Measurements from ENCODE around the gene LUZP1. TPM values are rescaled to one million over a fixed set of nuclear protein-coding genes. Genes with fewer than 3 reads are reported as not detected.

LUZP1 gene
- total RNA-seq, 1 donor from 2014 or later, result 82.2 TPM

DNA sequence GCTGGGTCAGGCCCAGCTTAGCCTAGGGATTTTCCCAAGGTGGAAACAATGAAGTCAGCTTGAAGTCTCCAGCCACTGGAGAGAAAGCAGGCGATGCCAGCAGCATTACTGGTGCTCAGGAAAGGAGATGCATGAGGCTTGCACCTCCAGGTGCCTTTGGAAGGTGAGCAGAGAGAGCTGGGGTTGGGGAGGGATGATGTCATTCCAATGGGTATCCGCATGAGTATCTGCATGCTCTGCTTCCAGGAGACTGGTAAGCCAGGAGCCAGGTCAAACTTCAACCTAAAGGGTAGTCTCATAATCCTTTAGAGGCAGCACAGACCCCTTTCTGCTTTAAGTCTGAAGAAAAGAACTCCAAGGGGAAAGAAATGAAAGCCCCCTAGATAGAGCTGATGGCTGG is 80.6 kb downstream of the LUZP1 start:
- no peaks in the 10 kb centered on the region for H3K4me1 Mint-ChIP-seq (ENCODE audit: low read depth, unreplicated experiment)
- H3K4me1 ChIP-seq (ENCODE audit: insufficient read depth, low read length), result no peaks in the 10 kb centered on the region
- no peak overlapping the region for H3K9ac ChIP-seq (ENCODE audit: low read length)
- peaks cover 91% of the 10 kb centered on the region for H4K20me1 ChIP-seq (ENCODE audit: insufficient read depth, low read length)
- no peaks in the 10 kb centered on the region for H3K27me3 Mint-ChIP-seq (ENCODE audit: low read depth, unreplicated experiment)
- no peak for DNase-seq (ENCODE audit: low read depth)
- H2AFZ ChIP-seq (ENCODE audit: low read depth, low read length), result no peak overlapping the region
- H3K9me3 ChIP-seq (ENCODE audit: insufficient read depth, low read depth, low read length), result no peaks in the 10 kb centered on the region
- FAIRE-seq, result no peak
- no peak overlapping the region for H3K27ac ChIP-seq (ENCODE audit: low read depth, low read length)
- TF ChIP-seq, protein P1, sequence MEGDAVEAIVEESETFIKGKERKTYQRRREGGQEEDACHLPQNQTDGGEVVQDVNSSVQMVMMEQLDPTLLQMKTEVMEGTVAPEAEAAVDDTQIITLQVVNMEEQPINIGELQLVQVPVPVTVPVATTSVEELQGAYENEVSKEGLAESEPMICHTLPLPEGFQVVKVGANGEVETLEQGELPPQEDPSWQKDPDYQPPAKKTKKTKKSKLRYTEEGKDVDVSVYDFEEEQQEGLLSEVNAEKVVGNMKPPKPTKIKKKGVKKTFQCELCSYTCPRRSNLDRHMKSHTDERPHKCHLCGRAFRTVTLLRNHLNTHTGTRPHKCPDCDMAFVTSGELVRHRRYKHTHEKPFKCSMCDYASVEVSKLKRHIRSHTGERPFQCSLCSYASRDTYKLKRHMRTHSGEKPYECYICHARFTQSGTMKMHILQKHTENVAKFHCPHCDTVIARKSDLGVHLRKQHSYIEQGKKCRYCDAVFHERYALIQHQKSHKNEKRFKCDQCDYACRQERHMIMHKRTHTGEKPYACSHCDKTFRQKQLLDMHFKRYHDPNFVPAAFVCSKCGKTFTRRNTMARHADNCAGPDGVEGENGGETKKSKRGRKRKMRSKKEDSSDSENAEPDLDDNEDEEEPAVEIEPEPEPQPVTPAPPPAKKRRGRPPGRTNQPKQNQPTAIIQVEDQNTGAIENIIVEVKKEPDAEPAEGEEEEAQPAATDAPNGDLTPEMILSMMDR (IDR thresholded peaks at IDR 0.05; ENCODE audit: insufficient read depth, low read depth, low read length), result no peak
- TF ChIP-seq EZH2 (IDR thresholded peaks at IDR 0.05; ENCODE audit: insufficient read depth, low read length), result no peak
- H3K36me3 Mint-ChIP-seq (ENCODE audit: low read depth, unreplicated experiment), result peaks cover 39% of the 10 kb centered on the region
- H3K4me3 ChIP-seq (ENCODE audit: insufficient read depth, low read depth, low read length), result no peak overlapping the region
- peaks cover 69% of the 10 kb centered on the region for H3K36me3 ChIP-seq (ENCODE audit: insufficient read depth, low read length)
- no peak overlapping the region for H3K27ac Mint-ChIP-seq (ENCODE audit: unreplicated experiment)
- H3K9me3 Mint-ChIP-seq (ENCODE audit: unreplicated experiment), result no peaks in the 10 kb centered on the region
- H3K27me3 ChIP-seq (ENCODE audit: insufficient read depth, low read length), result no peaks in the 10 kb centered on the region
- no peak overlapping the region for H3K4me2 ChIP-seq (ENCODE audit: low read length)
- no peak overlapping the region for H3K4me3 Mint-ChIP-seq (ENCODE audit: unreplicated experiment)
- peaks cover 40% of the 10 kb centered on the region for H3K79me2 ChIP-seq (ENCODE audit: insufficient read depth, low read length)

- Histone ChIP-seq H2AFZ (ENCODE audit: low read depth, low read length) (no peak overlapping the region), H3K27me3 (ENCODE audit: insufficient read depth, low read length) (no peaks in the 10 kb centered on the region), H4K20me1 (ENCODE audit: insufficient read depth, low read length) (peaks cover 90% of the 10 kb centered on the region), H3K4me1 (ENCODE audit: insufficient read depth, low read length) (no peaks in the 10 kb centered on the region), H3K4me3 (ENCODE audit: insufficient read depth, low read depth, low read length) (no peak overlapping the region), H3K9ac (ENCODE audit: low read length) (no peak overlapping the region), H3K27ac (ENCODE audit: low read depth, low read length) (no peak overlapping the region), H3K79me2 (ENCODE audit: insufficient read depth, low read length) (peaks cover 29% of the 10 kb centered on the region), H3K36me3 (ENCODE audit: insufficient read depth, low read length) (peaks cover 71% of the 10 kb centered on the region), H3K9me3 (ENCODE audit: insufficient read depth, low read depth, low read length) (no peaks in the 10 kb centered on the region), H3K4me2 (ENCODE audit: low read length) (no peak overlapping the region)
- no peaks in the 10 kb centered on the region for H3K9me3 Mint-ChIP-seq (ENCODE audit: unreplicated experiment)
- no peak for FAIRE-seq
- TF ChIP-seq EZH2 (IDR thresholded peaks at IDR 0.05; ENCODE audit: insufficient read depth, low read length), result no peak
- TF ChIP-seq, protein P1 (IDR thresholded peaks at IDR 0.05; ENCODE audit: insufficient read depth, low read depth, low read length), result no peak
- H3K36me3 Mint-ChIP-seq (ENCODE audit: low read depth, unreplicated experiment), result peaks cover 23% of the 10 kb centered on the region
- H3K27ac Mint-ChIP-seq (ENCODE audit: unreplicated experiment), result no peak overlapping the region
- no peak for DNase-seq (ENCODE audit: low read depth)
- no peak overlapping the region for H3K4me3 Mint-ChIP-seq (ENCODE audit: unreplicated experiment)
- no peaks in the 10 kb centered on the region for H3K27me3 Mint-ChIP-seq (ENCODE audit: low read depth, unreplicated experiment)
- H3K4me1 Mint-ChIP-seq (ENCODE audit: low read depth, unreplicated experiment), result no peaks in the 10 kb centered on the region
These were observed 83.0 kb downstream of the LUZP1 start for GRCh38 chr1:23085696-23086095.

- H3K27me3 ChIP-seq (ENCODE audit: insufficient read depth, low read length), result no peaks in the 10 kb centered on the region
- H3K36me3 ChIP-seq (ENCODE audit: insufficient read depth, low read length), result peaks cover 78% of the 10 kb centered on the region
- no peak overlapping the region for H3K27ac ChIP-seq (ENCODE audit: low read depth, low read length)
- Mint-ChIP-seq H3K27ac (ENCODE audit: unreplicated experiment) (no peak overlapping the region), H3K4me3 (ENCODE audit: unreplicated experiment) (no peak overlapping the region), H3K4me1 (ENCODE audit: low read depth, unreplicated experiment) (no peaks in the 10 kb centered on the region), H3K27me3 (ENCODE audit: low read depth, unreplicated experiment) (no peaks in the 10 kb centered on the region), H3K36me3 (ENCODE audit: low read depth, unreplicated experiment) (peaks cover 29% of the 10 kb centered on the region), H3K9me3 (ENCODE audit: unreplicated experiment) (no peaks in the 10 kb centered on the region)
- no peak overlapping the region for H3K4me2 ChIP-seq (ENCODE audit: low read length)
- peaks cover 20% of the 10 kb centered on the region for H3K79me2 ChIP-seq (ENCODE audit: insufficient read depth, low read length)
- H3K4me3 ChIP-seq (ENCODE audit: insufficient read depth, low read depth, low read length), result no peak overlapping the region
- H4K20me1 ChIP-seq (ENCODE audit: insufficient read depth, low read length), result peaks cover 90% of the 10 kb centered on the region
- no peaks in the 10 kb centered on the region for H3K4me1 ChIP-seq (ENCODE audit: insufficient read depth, low read length)
- no peak for FAIRE-seq
- no peaks in the 10 kb centered on the region for H3K9me3 ChIP-seq (ENCODE audit: insufficient read depth, low read depth, low read length)
- TF ChIP-seq, protein P1 (IDR thresholded peaks at IDR 0.05; ENCODE audit: insufficient read depth, low read depth, low read length), result no peak
- no peak for TF ChIP-seq EZH2 (IDR thresholded peaks at IDR 0.05; ENCODE audit: insufficient read depth, low read length)
- DNase-seq (ENCODE audit: low read depth), result no peak
- no peak overlapping the region for H2AFZ ChIP-seq (ENCODE audit: low read depth, low read length)
- no peak overlapping the region for H3K9ac ChIP-seq (ENCODE audit: low read length)
These were observed 83.8 kb downstream of the LUZP1 start for GRCh38 chr1:23084880-23085279.
